Activated effector memory CD4-positive, alpha-beta T cell treated with Interleukin-2 at 50 U/mL for 16 hours (primary cell): ENCODE data around the gene CATSPERE.
"Not testable (repeated sequence)": the region's sequence is repeated elsewhere in the genome, so short reads cannot be mapped to it uniquely, and the experiment has no call there.

Experiments used
- DNase-seq: peaks from one replicate; pipeline ENCODE4 v3.0.0-alpha.2; 2020

Gene CATSPERE

DNA sequence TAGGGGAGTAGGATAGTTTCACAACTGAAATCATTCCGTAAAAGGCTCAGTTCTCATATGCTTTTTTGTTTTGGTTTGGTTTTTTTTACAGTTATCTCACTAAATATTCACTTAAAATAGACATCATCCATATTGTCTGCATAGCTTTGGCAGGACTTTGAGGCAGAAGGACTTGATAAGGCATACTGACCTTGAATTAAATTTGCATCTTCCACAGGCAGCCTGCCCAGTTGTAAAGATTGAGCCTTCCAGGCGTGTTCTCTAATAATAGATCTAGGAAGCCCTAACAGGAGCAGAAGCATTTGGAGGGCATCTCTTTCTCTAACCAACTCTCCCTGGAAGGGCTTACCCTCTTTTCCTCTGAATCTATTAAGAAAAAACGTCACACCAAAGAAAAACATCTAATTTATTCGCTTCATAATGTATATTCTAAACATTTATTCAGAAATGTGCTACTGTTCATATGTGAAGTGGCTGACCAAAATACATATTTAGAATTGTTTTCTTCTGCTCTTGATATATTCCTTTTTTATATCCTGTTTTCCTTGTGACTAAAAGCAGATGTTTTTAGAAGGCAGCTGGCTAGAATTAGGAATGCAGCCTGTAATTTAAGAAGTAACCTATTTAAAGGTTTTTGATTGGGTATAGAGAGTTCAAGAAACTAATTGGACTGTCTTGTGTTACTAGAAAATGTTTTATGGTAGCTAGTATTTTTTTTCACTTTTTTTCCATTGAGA lies 212.0 kb downstream of the CATSPERE start:
- DNase-seq: no peak

DNA sequence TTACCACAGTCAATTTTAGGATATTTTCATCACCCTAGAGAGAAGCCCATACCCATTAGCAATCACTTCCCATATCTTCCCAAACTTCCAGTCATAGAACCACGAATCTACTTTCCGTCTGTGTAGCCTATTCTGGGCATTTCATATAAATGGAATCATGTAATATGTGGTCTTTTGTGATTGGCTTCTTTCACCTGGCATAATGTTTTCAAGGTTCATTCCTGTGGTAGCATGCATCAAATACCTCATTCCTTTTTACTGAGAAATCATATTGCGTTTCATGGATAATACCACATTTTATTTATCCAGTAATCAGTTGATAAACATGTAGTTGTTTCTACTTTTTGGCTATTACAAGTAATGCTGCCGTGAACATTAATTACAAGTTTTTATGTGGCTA lies 213.4 kb downstream of the CATSPERE start:
- no peak for DNase-seq

DNA sequence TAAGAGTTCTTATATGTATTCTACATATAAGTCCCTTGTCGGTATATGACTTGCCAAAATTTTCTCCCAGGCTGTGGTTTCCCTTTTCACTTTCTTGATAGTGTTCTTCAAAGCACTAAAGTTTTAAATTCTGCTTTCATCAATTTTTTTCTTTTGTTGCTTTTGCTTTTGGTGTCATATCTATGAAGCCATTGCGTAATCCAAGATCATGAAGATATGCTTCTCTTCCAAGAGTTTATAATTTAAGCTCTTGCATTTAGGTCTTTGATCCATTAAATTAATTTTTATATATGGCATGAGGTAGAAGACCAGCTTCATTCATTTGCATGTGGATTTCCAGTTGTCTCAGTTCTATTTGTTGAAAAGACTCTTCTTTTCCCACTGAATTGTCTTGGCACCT lies 214.1 kb downstream of the CATSPERE start:
- no peak for DNase-seq

DNA sequence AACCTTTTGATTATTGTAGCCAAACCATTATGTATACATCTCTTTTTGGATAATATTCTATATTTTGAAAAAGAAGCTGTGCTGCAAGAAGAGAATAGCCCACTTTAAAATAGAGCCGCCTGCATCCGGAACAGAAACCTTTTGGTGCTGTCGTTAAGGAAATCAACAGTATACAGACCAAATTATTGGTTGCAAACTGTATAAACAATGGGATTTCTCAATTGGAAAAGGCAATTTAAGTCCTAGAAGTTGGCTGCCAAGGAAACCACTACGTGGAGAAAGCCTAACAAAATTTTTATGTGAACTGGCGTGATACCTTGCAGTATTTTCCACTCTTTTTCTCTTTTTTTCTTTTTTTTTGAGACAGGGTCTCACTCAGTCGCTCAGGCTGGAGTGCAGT lies 217.6 kb downstream of the CATSPERE start:
- DNase-seq: no peak

DNA sequence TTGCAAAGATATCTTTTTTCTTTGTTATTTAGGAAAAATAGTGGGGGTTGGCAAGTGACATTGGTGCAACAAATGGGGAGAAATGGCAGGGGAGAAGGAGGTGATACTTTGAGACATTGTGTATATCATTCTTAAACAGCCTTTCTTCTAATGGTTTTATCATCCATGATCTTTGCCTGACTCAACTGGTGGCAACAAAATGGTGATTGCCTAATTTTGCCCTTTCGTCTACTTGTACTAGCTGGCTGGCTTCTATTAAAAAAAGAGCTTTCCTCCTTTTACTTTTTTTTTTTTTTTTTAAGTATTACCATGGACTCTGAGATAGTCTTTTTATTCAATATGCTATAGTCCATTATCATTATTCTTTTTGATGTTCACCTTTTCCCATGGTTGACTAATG lies 219.6 kb downstream of the CATSPERE start:
- no peak for DNase-seq

DNA sequence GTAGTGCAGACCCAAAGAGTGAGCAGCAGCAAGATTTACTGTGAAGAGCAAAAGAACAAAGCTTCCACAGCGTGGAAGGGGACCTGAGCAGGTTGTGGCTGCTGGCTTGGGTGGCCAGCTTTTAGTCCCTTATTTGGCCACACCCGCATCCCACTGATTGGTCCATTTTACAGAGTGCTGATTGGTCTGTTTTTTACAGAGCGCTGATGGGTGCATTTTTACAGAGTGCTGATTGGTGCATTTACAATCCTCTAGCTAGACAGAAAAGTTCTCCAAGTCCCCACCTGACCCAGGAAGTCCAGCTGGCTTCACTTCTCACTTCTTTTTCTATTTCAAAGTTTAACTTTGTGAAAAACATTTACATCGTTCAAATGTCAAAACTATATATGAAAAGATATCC lies 221.0 kb downstream of the CATSPERE start:
- DNase-seq: not testable (repeated sequence)
